A204.1 (cell line): ENCODE results near the gene CBX5.
"Not testable (repeated sequence)": the region's sequence is repeated elsewhere in the genome, so short reads cannot be mapped to it uniquely, and the experiment has no call there.

Experiments
- FAIRE-seq: peaks from 2 replicates; lab custom pipeline; 2012; peaks lifted over from hg19 to GRCh38; lab: Jason Lieb, UNC

CBX5 gene

GRCh38 chr12:54279632-54280467 lies at the start of gene CBX5:
TSS of gene CBX5 (minus strand) at chr12:54280122. CDS start at chr12:54257650, 22,472 bp downstream.
- peak; percentile 60 for FAIRE-seq

- FAIRE-seq, result no peak
These were observed 48.8 kb upstream of the CBX5 start for GRCh38 chr12:54328595-54329337.

- not testable (repeated sequence) for FAIRE-seq
These were observed 45.7 kb upstream of the CBX5 start for GRCh38 chr12:54325442-54326109.

GRCh38 chr12:54324617-54325441 lies 44.9 kb upstream of the CBX5 start, which contains the start of gene COPZ1:
TSS of gene COPZ1 (plus strand) at chr12:54325131. CDS start at chr12:54325164, 33 bp downstream.
- FAIRE-seq, result peak; percentile 98

- no peak for FAIRE-seq
These were observed 41.4 kb upstream of the CBX5 start for GRCh38 chr12:54321363-54321762.

- not testable (repeated sequence) for FAIRE-seq
These were observed 32.4 kb upstream of the CBX5 start for GRCh38 chr12:54312309-54312708.

GRCh38 chr12:54311051-54311450 lies 31.1 kb upstream of the CBX5 start:
- FAIRE-seq, result no peak

GRCh38 chr12:54306925-54307741 lies 27.2 kb upstream of the CBX5 start:
- FAIRE-seq, result no peak

- no peak for FAIRE-seq
These were observed 24.4 kb upstream of the CBX5 start for GRCh38 chr12:54304187-54304810.

GRCh38 chr12:54303640-54304039 lies 23.7 kb upstream of the CBX5 start:
- no peak for FAIRE-seq

GRCh38 chr12:54301428-54302048 lies 21.6 kb upstream of the CBX5 start:
- FAIRE-seq, result no peak

GRCh38 chr12:54300732-54301427 lies 21.0 kb upstream of the CBX5 start, which contains the start of gene NFE2:
TSS of gene NFE2 (minus strand) at chr12:54301015. CDS start at chr12:54295248, 5,767 bp downstream.
- no peak for FAIRE-seq

GRCh38 chr12:54300225-54300731 lies 20.4 kb upstream of the CBX5 start:
- FAIRE-seq, result no peak

GRCh38 chr12:54299515-54300224 lies 19.7 kb upstream of the CBX5 start:
- no peak for FAIRE-seq

GRCh38 chr12:54298904-54299303 lies 19.0 kb upstream of the CBX5 start:
- FAIRE-seq, result no peak

- no peak for FAIRE-seq
These were observed 16.6 kb upstream of the CBX5 start for GRCh38 chr12:54296393-54297099.

- FAIRE-seq, result no peak
These were observed 15.1 kb upstream of the CBX5 start for GRCh38 chr12:54294953-54295566.
